Measurements from ENCODE around the gene ZFP36L1. TPM values are rescaled to one million over a fixed set of nuclear protein-coding genes. Genes with fewer than 3 reads are reported as not detected.

The ZFP36L1 gene
- total RNA-seq, 1 donor: 228 TPM

GRCh38 chr14:68739701-68740100 is 53.2 kb downstream of the ZFP36L1 start:
- H3K9me3 ChIP-seq (ENCODE audit: low read depth, low read length): no peaks in the 10 kb centered on the region
- H3K4me1 ChIP-seq (ENCODE audit: insufficient read depth, low read length): peaks cover 46% of the 10 kb centered on the region
- no peak overlapping the region for H3K4me3 ChIP-seq (ENCODE audit: low read length)
- peaks cover 5% of the 10 kb centered on the region for H3K27me3 ChIP-seq (ENCODE audit: insufficient read depth, low read length)

GRCh38 chr14:68738559-68738958 is 54.3 kb downstream of the ZFP36L1 start:
- Histone ChIP-seq H3K4me3 (ENCODE audit: low read length) (no peak overlapping the region), H3K9me3 (ENCODE audit: low read depth, low read length) (no peaks in the 10 kb centered on the region), H3K27me3 (ENCODE audit: insufficient read depth, low read length) (peaks cover 2% of the 10 kb centered on the region), H3K4me1 (ENCODE audit: insufficient read depth, low read length) (peaks cover 57% of the 10 kb centered on the region)

Other genes starting within 250 kb of the ZFP36L1 start
- gene ACTN1, start 186.2 kb upstream of the ZFP36L1 start, total RNA-seq: 80.8 TPM